Endothelial cell (in vitro differentiated cells): ENCODE results near the gene COL11A1. TPM values are rescaled to one million over a fixed set of nuclear protein-coding genes. Genes with fewer than 3 reads are reported as not detected.
A peak's percentile ranks its signal among the peaks of the same experiment; 100 is the strongest.

Experiments
- DNase-seq: peaks from one replicate; pipeline ENCODE4 v3.0.0; 2021; ENCODE audit warnings: low spot score
- H3K27ac Mint-ChIP-seq: one replicate; pipeline ENCODE4 v1.8.0; 2021; ENCODE audit warnings: mixed read lengths, inconsistent platforms; ENCODE audit not compliant: unreplicated experiment
- H3K27me3 Mint-ChIP-seq: one replicate; pipeline ENCODE4 v1.8.0; 2021; ENCODE audit warnings: mild to moderate bottlenecking, moderate library complexity, mixed read lengths, inconsistent platforms; ENCODE audit not compliant: unreplicated experiment
- H3K36me3 Mint-ChIP-seq: one replicate; pipeline ENCODE4 v1.8.0; 2021; ENCODE audit warnings: mild to moderate bottlenecking, low read depth, mixed read lengths, inconsistent platforms; ENCODE audit not compliant: unreplicated experiment
- H3K4me1 Mint-ChIP-seq: one replicate; pipeline ENCODE4 v1.8.0; 2021; ENCODE audit warnings: mild to moderate bottlenecking, mixed read lengths, inconsistent platforms; ENCODE audit not compliant: unreplicated experiment
- H3K4me3 Mint-ChIP-seq: one replicate; pipeline ENCODE4 v1.8.0; 2021; ENCODE audit warnings: mild to moderate bottlenecking, mixed read lengths, inconsistent platforms; ENCODE audit not compliant: unreplicated experiment
- H3K9me3 Mint-ChIP-seq: one replicate; pipeline ENCODE4 v1.8.0; 2021; ENCODE audit warnings: mixed read lengths, inconsistent platforms; ENCODE audit not compliant: unreplicated experiment
- CTCF ChIP-seq: fragments of 200-600 bp; sonication (generic); IDR thresholded peaks from one replicate; pipeline ENCODE4 v1.5.0; 2021; ENCODE audit warnings: antibody characterized with exemption; ENCODE audit not compliant: unreplicated experiment
- long read RNA-seq: library from polyadenylated mRNA; unstranded; transcript quantifications from one replicate; pipeline ENCODE4 v2.0.0, GENCODE V29; 2020; ENCODE audit not compliant: unreplicated experiment
- total RNA-seq: library from RNA; stranded (reverse); fragmentation: NEBNext Ultra II Directional; extraction: Animal tissue kit (Norgen Biotek cat#: 25700); gene quantifications from one replicate; pipeline ENCODE4 v1.2.1, GENCODE V29; 2021; ENCODE audit not compliant: unreplicated experiment

COL11A1 gene
- 9.2 TPM for total RNA-seq
- long read RNA-seq: 0 reads

- DNase-seq: peak; percentile 53
- Mint-ChIP-seq H3K4me3 (peak within 1 kb of the TSS; percentile 85), H3K27me3 (peaks cover 1% of the 10 kb centered on the region), H3K27ac (no peak within 1 kb of the TSS), H3K4me1 (no peaks in the 10 kb centered on the region), H3K9me3 (no peaks in the 10 kb centered on the region), H3K36me3 (no peaks in the 10 kb centered on the region)
- TF ChIP-seq CTCF: no peak
Measured at GRCh38 chr1:103108376-103109150, at the start of gene COL11A1. Gene COL11A1, minus strand, starts transcription at chr1:103108522. Its CDS starts 344 bp downstream, at chr1:103108178.

- Mint-ChIP-seq H3K36me3 (no peaks in the 10 kb centered on the region), H3K9me3 (no peaks in the 10 kb centered on the region), H3K27me3 (no peaks in the 10 kb centered on the region), H3K4me1 (peaks cover 5% of the 10 kb centered on the region), H3K27ac (no peak overlapping the region), H3K4me3 (no peak overlapping the region)
- no peak for DNase-seq
- TF ChIP-seq CTCF: no peak
Measured at GRCh38 chr1:103156966-103157365, 48.6 kb upstream of the COL11A1 start.

GRCh38 chr1:103146166-103146565, 37.8 kb upstream of the COL11A1 start:
- no peaks in the 10 kb centered on the region for H3K9me3 Mint-ChIP-seq
- no peak for TF ChIP-seq CTCF
- DNase-seq: no peak
- H3K27ac Mint-ChIP-seq: no peak overlapping the region
- H3K4me1 Mint-ChIP-seq: no peaks in the 10 kb centered on the region
- no peaks in the 10 kb centered on the region for H3K36me3 Mint-ChIP-seq
- H3K27me3 Mint-ChIP-seq: no peaks in the 10 kb centered on the region
- no peak overlapping the region for H3K4me3 Mint-ChIP-seq

GRCh38 chr1:103145449-103145848, 37.1 kb upstream of the COL11A1 start:
- Mint-ChIP-seq H3K4me3 (no peak overlapping the region), H3K27me3 (no peaks in the 10 kb centered on the region), H3K9me3 (no peaks in the 10 kb centered on the region), H3K36me3 (no peaks in the 10 kb centered on the region), H3K4me1 (no peaks in the 10 kb centered on the region), H3K27ac (no peak overlapping the region)
- TF ChIP-seq CTCF: no peak
- DNase-seq: no peak

- Mint-ChIP-seq H3K4me3 (no peak overlapping the region), H3K36me3 (no peaks in the 10 kb centered on the region), H3K9me3 (no peaks in the 10 kb centered on the region), H3K4me1 (no peaks in the 10 kb centered on the region), H3K27me3 (no peaks in the 10 kb centered on the region), H3K27ac (no peak overlapping the region)
- no peak for TF ChIP-seq CTCF
- no peak for DNase-seq
Measured at GRCh38 chr1:103144681-103145080, 36.4 kb upstream of the COL11A1 start.
